ENCODE measurements around the gene ATP6V0D1.

- no peak for TF ChIP-seq LEF1 (IDR thresholded peaks at IDR 0.05; ENCODE audit: borderline replicate concordance)
- TF ChIP-seq NFRKB (IDR thresholded peaks at IDR 0.05), result no peak
- no peak for TF ChIP-seq L3MBTL2 (conservative IDR thresholded peaks at IDR 0.05)
- no peak for TF ChIP-seq ARNT (IDR thresholded peaks at IDR 0.05)
- no peak for TF ChIP-seq ELF4 (IDR thresholded peaks at IDR 0.05)
- TF ChIP-seq FOXM1 (IDR thresholded peaks at IDR 0.05; ENCODE audit: borderline replicate concordance), result no peak
- no peak for TF ChIP-seq SP1 (IDR thresholded peaks at IDR 0.05)
These were observed 56.7 kb downstream of the ATP6V0D1 start for GRCh38 chr16:67424261-67424615.

Measured in HEK293T (cell line).